ENCODE data around the gene THSD4. TPM values are rescaled to one million over a fixed set of nuclear protein-coding genes. Genes with fewer than 3 reads are reported as not detected.

Gene THSD4
- total RNA-seq, 1 donor, result 15.6 TPM

GRCh38 chr15:71248386-71248785 is 133.1 kb downstream of the THSD4 start:
- Histone ChIP-seq H3K4me1 (ENCODE audit: insufficient read depth, low read length) (peaks cover 4% of the 10 kb centered on the region), H4K20me1 (ENCODE audit: insufficient read depth, low read length) (no peaks in the 10 kb centered on the region), H3K36me3 (ENCODE audit: insufficient read depth, low read length) (no peaks in the 10 kb centered on the region), H3K27ac (ENCODE audit: low read depth, low read length) (no peak overlapping the region), H3K79me2 (ENCODE audit: insufficient read depth, low read length) (no peaks in the 10 kb centered on the region), H2AFZ (ENCODE audit: low read length) (no peak overlapping the region), H3K27me3 (ENCODE audit: insufficient read depth, low read length) (no peaks in the 10 kb centered on the region), H3K9me3 (ENCODE audit: low read depth, low read length) (no peaks in the 10 kb centered on the region), H3K4me3 (ENCODE audit: insufficient read depth, low read length) (no peak overlapping the region), H3K4me2 (ENCODE audit: insufficient read depth, low read length) (no peak overlapping the region)
- TF ChIP-seq, protein P1, sequence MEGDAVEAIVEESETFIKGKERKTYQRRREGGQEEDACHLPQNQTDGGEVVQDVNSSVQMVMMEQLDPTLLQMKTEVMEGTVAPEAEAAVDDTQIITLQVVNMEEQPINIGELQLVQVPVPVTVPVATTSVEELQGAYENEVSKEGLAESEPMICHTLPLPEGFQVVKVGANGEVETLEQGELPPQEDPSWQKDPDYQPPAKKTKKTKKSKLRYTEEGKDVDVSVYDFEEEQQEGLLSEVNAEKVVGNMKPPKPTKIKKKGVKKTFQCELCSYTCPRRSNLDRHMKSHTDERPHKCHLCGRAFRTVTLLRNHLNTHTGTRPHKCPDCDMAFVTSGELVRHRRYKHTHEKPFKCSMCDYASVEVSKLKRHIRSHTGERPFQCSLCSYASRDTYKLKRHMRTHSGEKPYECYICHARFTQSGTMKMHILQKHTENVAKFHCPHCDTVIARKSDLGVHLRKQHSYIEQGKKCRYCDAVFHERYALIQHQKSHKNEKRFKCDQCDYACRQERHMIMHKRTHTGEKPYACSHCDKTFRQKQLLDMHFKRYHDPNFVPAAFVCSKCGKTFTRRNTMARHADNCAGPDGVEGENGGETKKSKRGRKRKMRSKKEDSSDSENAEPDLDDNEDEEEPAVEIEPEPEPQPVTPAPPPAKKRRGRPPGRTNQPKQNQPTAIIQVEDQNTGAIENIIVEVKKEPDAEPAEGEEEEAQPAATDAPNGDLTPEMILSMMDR (IDR thresholded peaks at IDR 0.05; ENCODE audit: extremely low read depth, low read depth, low read length), result no peak
- no peak for DNase-seq (ENCODE audit: insufficient read length, low spot score, missing footprints)

- Histone ChIP-seq H3K36me3 (ENCODE audit: insufficient read depth, low read length) (no peaks in the 10 kb centered on the region), H3K4me3 (ENCODE audit: insufficient read depth, low read length) (no peak overlapping the region), H3K27ac (ENCODE audit: low read depth, low read length) (no peak overlapping the region), H3K79me2 (ENCODE audit: insufficient read depth, low read length) (no peaks in the 10 kb centered on the region), H2AFZ (ENCODE audit: low read length) (no peak overlapping the region), H4K20me1 (ENCODE audit: insufficient read depth, low read length) (no peaks in the 10 kb centered on the region), H3K4me2 (ENCODE audit: insufficient read depth, low read length) (no peak overlapping the region), H3K9me3 (ENCODE audit: low read depth, low read length) (no peaks in the 10 kb centered on the region), H3K27me3 (ENCODE audit: insufficient read depth, low read length) (no peaks in the 10 kb centered on the region), H3K4me1 (ENCODE audit: insufficient read depth, low read length) (peaks cover 4% of the 10 kb centered on the region)
- no peak for DNase-seq (ENCODE audit: insufficient read length, low spot score, missing footprints)
- TF ChIP-seq, protein P1 (IDR thresholded peaks at IDR 0.05; ENCODE audit: extremely low read depth, low read depth, low read length), result no peak
Observed at GRCh38 chr15:71249986-71250385, 134.7 kb downstream of the THSD4 start.

DNA sequence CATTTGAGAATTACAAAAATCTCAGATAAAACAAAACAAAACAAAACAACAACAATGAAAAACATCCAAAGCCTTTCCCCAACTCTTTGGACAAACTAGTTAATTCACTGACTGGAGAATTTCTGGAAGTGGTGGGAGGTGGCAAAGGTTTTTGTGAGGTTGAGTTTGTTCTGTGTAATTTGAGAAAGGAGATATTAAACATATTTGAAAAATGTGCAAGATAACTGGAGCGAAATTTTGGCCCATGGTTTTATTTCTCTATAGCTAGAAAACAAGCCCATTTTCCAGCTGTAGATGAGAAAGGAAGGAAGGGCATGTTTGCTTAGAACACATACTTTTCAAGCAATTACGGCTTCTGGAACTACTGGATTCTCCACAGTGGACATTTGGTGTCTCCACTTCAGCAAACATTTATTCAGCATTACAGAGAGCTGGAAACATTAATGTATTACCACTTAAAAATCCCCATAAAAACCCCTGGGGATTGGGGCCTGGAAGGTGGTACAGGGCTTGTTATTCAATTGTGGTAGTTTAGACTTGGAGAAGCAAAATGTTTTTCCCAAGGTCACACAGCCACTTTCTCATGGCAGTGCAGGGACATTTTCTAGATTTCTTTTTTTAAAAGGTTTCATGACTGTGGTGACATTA is 135.8 kb downstream of the THSD4 start:
- TF ChIP-seq, protein P1 (IDR thresholded peaks at IDR 0.05; ENCODE audit: extremely low read depth, low read depth, low read length), result no peak
- H3K79me2 ChIP-seq (ENCODE audit: insufficient read depth, low read length), result no peaks in the 10 kb centered on the region
- H3K4me2 ChIP-seq (ENCODE audit: insufficient read depth, low read length), result no peak overlapping the region
- H3K4me3 ChIP-seq (ENCODE audit: insufficient read depth, low read length), result no peak overlapping the region
- H2AFZ ChIP-seq (ENCODE audit: low read length), result no peak overlapping the region
- peaks cover 4% of the 10 kb centered on the region for H3K4me1 ChIP-seq (ENCODE audit: insufficient read depth, low read length)
- no peaks in the 10 kb centered on the region for H4K20me1 ChIP-seq (ENCODE audit: insufficient read depth, low read length)
- H3K36me3 ChIP-seq (ENCODE audit: insufficient read depth, low read length), result no peaks in the 10 kb centered on the region
- no peak for DNase-seq (ENCODE audit: insufficient read length, low spot score, missing footprints)
- peak overlapping the region; percentile 39 for H3K27ac ChIP-seq (ENCODE audit: low read depth, low read length)
- no peaks in the 10 kb centered on the region for H3K27me3 ChIP-seq (ENCODE audit: insufficient read depth, low read length)
- H3K9me3 ChIP-seq (ENCODE audit: low read depth, low read length), result no peaks in the 10 kb centered on the region

- no peak for DNase-seq (ENCODE audit: insufficient read length, low spot score, missing footprints)
- Histone ChIP-seq H3K9me3 (ENCODE audit: low read depth, low read length) (no peaks in the 10 kb centered on the region), H3K4me1 (ENCODE audit: insufficient read depth, low read length) (peaks cover 4% of the 10 kb centered on the region), H3K79me2 (ENCODE audit: insufficient read depth, low read length) (no peaks in the 10 kb centered on the region), H3K27ac (ENCODE audit: low read depth, low read length) (peak overlapping the region; percentile 39), H3K27me3 (ENCODE audit: insufficient read depth, low read length) (no peaks in the 10 kb centered on the region), H2AFZ (ENCODE audit: low read length) (no peak overlapping the region), H3K36me3 (ENCODE audit: insufficient read depth, low read length) (no peaks in the 10 kb centered on the region), H3K4me3 (ENCODE audit: insufficient read depth, low read length) (no peak overlapping the region), H4K20me1 (ENCODE audit: insufficient read depth, low read length) (no peaks in the 10 kb centered on the region), H3K4me2 (ENCODE audit: insufficient read depth, low read length) (no peak overlapping the region)
- TF ChIP-seq, protein P1 (IDR thresholded peaks at IDR 0.05; ENCODE audit: extremely low read depth, low read depth, low read length), result no peak
Observed at GRCh38 chr15:71251584-71252043, 136.3 kb downstream of the THSD4 start.
